OCI-LY7 (cell line): ENCODE results near the gene TEDC1. TPM values are rescaled to one million over a fixed set of nuclear protein-coding genes. Genes with fewer than 3 reads are reported as not detected.

Source experiments
- BruUV-seq: library from RNA; stranded (reverse); fragments of 400-500 nt; replicated peaks from 2 replicates; lab custom pipeline; 2021; lab: Mats Ljungman, UMichigan
- CTCF ChIA-PET: fragments of 300-600 bp; sonication (Branson Sonifier 250); formaldehyde crosslinking; loops from one replicate; lab custom pipeline; 2022; ENCODE audit warnings: antibody characterized with exemption; ENCODE audit not compliant: unreplicated experiment; lab: Charles Lee
- POLR2A ChIA-PET: fragments of 300-600 bp; sonication (Branson Sonifier 250); formaldehyde crosslinking; loops from one replicate; lab custom pipeline; 2022; ENCODE audit warnings: antibody characterized with exemption; lab: Charles Lee
- DNase-seq: peaks from one replicate; pipeline ENCODE4 v3.0.0-alpha.2; 2015; ENCODE audit warnings: low spot score
- H2AFZ ChIP-seq: fragments of 200-600 bp; sonication (generic), shearing (Covaris generic); 2 replicates; pipeline ENCODE4 v1.6.1; 2014; ENCODE audit warnings: mild to moderate bottlenecking, antibody characterized with exemption, low read length, moderate library complexity
- H3K27ac ChIP-seq: fragments of 200-600 bp; sonication (generic); 2 replicates; pipeline ENCODE4 v1.5.1; 2014; ENCODE audit warnings: mixed run types, low read depth, mild to moderate bottlenecking, moderate library complexity, low read length, inconsistent platforms; ENCODE audit not compliant: poor library complexity, severe bottlenecking
- H3K36me3 ChIP-seq: fragments of 200-600 bp; sonication (generic); 2 replicates; pipeline ENCODE4 v1.6.1; 2014; ENCODE audit warnings: mild to moderate bottlenecking, antibody characterized with exemption, low read length, moderate library complexity, mixed read lengths; ENCODE audit not compliant: insufficient read depth
- H3K4me1 ChIP-seq: fragments of 200-600 bp; sonication (generic); 2 replicates; pipeline ENCODE4 v1.5.1; 2014; ENCODE audit warnings: mild to moderate bottlenecking, low read length; ENCODE audit not compliant: insufficient read depth, poor library complexity, severe bottlenecking
- H3K4me2 ChIP-seq: fragments of 200-600 bp; sonication (generic); 2 replicates; pipeline ENCODE4 v1.6.1; 2014; ENCODE audit warnings: mild to moderate bottlenecking, low read length
- H3K4me3 ChIP-seq: fragments of 200-600 bp; sonication (generic); 2 replicates; pipeline ENCODE4 v1.5.1; 2014; ENCODE audit warnings: mild to moderate bottlenecking, low read depth, low read length; ENCODE audit not compliant: poor library complexity, severe bottlenecking
- H3K79me2 ChIP-seq: fragments of 200-600 bp; sonication (generic); 2 replicates; pipeline ENCODE4 v1.6.1; 2016; ENCODE audit warnings: low read depth, mild to moderate bottlenecking, low read length, moderate library complexity, mixed read lengths; ENCODE audit not compliant: insufficient read depth
- H3K9me2 ChIP-seq: fragments of 200-600 bp; sonication (generic); 2 replicates; pipeline ENCODE4 v1.6.1; 2016; ENCODE audit warnings: mild to moderate bottlenecking, low read length, mixed read lengths; ENCODE audit not compliant: insufficient read depth
- H3K9me3 ChIP-seq: fragments of 200-600 bp; sonication (generic); 2 replicates; pipeline ENCODE4 v1.6.1; 2014; ENCODE audit warnings: mild to moderate bottlenecking, mixed run types, low read length, mixed read lengths
- H4K20me1 ChIP-seq: fragments of 200-600 bp; sonication (generic); 2 replicates; pipeline ENCODE4 v1.6.1; 2014; ENCODE audit warnings: mild to moderate bottlenecking, antibody characterized with exemption, low read length, moderate library complexity, mixed read lengths; ENCODE audit not compliant: insufficient read depth
- EZH2phosphoT487 ChIP-seq: fragments of 200-600 bp; sonication (generic); IDR thresholded peaks from 2 replicates; pipeline ENCODE4 v1.6.1; 2018; ENCODE audit warnings: low read depth, borderline replicate concordance, mild to moderate bottlenecking, mixed run types, antibody characterized with exemption, low read length, moderate library complexity, mixed read lengths
- intact Hi-C: fragments of 100-400 bp; cut with micrococcal nuclease; formaldehyde crosslinking; loops from one replicate; pipeline ENCODE4 v1.10.0; 2022; ENCODE audit not compliant: unreplicated experiment
- total RNA-seq, 2 experiments: library from RNA; depleted of rRNA in 1 of 2; stranded (reverse); fragments of >200 nt in 1 of 2; shearing (Covaris generic) in 1 of 2; gene quantifications; 2 replicates each; pipeline ENCODE4 v1.2.3, GENCODE V29; 2014 to 2022
- TF ChIP-seq, protein P1 (sequence below): fragments of 200-600 bp; sonication (generic); conservative IDR thresholded peaks from 2 replicates; pipeline ENCODE4 v1.5.1; 2014; ENCODE audit warnings: mild to moderate bottlenecking, antibody characterized with exemption, low read length, moderate library complexity, mixed read lengths

Gene TEDC1
- total RNA-seq, 2 experiments from 2014 or later: 53.2 to 55.8 TPM

DNA sequence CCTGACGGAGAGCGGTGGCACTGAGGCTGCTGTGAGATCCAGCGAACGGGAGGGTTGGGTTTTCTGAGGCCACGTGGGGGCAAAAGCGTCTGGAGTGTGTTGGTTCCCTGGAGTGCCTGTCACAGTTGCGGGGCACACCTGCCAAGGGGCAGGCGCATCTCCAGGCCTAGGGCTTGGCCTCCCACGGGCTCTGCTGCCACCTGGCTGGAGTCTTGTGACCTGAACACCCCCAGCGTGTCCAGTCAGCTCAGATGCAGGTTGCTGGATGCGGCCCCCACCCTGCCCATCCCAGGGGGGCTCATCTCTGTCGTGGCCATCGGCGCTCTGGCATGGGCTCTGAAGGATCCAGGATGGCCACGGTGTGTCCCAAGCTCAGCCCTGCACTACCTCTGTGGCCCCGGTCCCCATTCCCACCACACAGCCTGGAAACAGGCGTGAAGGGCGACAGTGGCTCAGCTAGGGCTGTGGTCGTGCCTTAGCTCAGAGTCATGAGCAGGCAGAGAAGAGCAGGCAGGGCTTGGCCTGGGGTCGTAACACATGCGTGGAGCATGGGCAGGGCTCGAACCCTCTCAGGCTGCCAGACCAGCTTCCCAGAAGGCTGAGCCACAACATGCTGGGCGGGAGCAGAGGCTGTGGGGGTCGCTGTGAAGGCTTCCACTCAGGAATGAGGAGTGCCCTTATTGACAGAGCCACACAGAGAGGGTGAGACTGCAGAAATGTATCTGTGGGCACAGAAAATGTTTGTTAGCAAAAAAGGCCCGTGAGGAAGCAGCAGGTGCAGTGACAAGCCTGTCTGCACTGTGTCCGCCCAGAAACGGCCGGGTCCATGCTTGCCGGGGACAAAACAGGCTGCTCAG is 40.0 kb upstream of the TEDC1 start:
- BruUV-seq: no TSS peak
- H3K9me2 ChIP-seq: no peaks in the 10 kb centered on the region
- ChIA-PET POLR2A (no interaction called here), CTCF (no interaction called here)
- no peak overlapping the region for H3K27ac ChIP-seq
- H3K79me2 ChIP-seq: no peaks in the 10 kb centered on the region
- no peak overlapping the region for H3K4me3 ChIP-seq
- H3K4me1 ChIP-seq: no peaks in the 10 kb centered on the region
- TF ChIP-seq, protein P1, sequence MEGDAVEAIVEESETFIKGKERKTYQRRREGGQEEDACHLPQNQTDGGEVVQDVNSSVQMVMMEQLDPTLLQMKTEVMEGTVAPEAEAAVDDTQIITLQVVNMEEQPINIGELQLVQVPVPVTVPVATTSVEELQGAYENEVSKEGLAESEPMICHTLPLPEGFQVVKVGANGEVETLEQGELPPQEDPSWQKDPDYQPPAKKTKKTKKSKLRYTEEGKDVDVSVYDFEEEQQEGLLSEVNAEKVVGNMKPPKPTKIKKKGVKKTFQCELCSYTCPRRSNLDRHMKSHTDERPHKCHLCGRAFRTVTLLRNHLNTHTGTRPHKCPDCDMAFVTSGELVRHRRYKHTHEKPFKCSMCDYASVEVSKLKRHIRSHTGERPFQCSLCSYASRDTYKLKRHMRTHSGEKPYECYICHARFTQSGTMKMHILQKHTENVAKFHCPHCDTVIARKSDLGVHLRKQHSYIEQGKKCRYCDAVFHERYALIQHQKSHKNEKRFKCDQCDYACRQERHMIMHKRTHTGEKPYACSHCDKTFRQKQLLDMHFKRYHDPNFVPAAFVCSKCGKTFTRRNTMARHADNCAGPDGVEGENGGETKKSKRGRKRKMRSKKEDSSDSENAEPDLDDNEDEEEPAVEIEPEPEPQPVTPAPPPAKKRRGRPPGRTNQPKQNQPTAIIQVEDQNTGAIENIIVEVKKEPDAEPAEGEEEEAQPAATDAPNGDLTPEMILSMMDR: no peak
- no peak for TF ChIP-seq EZH2phosphoT487
- DNase-seq: no peak
- H3K4me2 ChIP-seq: no peak overlapping the region
- H4K20me1 ChIP-seq: no peaks in the 10 kb centered on the region
- H3K9me3 ChIP-seq: no peaks in the 10 kb centered on the region
- intact Hi-C loops: no loop called here
- peaks cover 57% of the 10 kb centered on the region for H3K36me3 ChIP-seq
- H2AFZ ChIP-seq: no peak overlapping the region

DNA sequence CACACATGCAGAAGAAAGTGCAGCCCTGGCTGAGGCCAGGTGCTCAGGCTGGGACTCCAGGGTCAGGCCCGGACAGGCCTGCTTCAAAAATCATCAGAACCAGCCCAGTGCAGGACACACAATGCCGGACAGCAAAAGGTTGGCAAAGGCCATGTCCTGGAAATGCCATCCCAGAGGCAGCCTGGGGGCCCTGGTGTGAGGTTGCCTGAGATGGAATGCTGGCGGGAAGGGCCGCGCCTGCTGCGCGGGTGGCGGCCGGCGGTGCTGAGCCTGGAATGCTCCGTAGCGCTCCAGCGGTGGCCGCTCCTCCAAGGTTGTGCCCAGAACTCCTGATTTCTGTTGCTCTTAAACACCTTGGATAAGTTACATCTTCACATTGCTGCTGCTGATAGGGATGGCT is 38.1 kb upstream of the TEDC1 start:
- Histone ChIP-seq H3K4me1 (no peaks in the 10 kb centered on the region), H3K9me3 (no peaks in the 10 kb centered on the region), H2AFZ (no peak overlapping the region), H3K4me2 (no peak overlapping the region), H3K27ac (no peak overlapping the region), H3K79me2 (no peaks in the 10 kb centered on the region), H3K9me2 (no peaks in the 10 kb centered on the region), H3K4me3 (no peak overlapping the region), H3K36me3 (peaks cover 67% of the 10 kb centered on the region), H4K20me1 (no peaks in the 10 kb centered on the region)
- ChIA-PET POLR2A (no interaction called here), CTCF (no interaction called here)
- no peak for TF ChIP-seq EZH2phosphoT487
- TF ChIP-seq, protein P1: no peak
- DNase-seq: no peak
- intact Hi-C loops: no loop called here
- no TSS peak for BruUV-seq

DNA sequence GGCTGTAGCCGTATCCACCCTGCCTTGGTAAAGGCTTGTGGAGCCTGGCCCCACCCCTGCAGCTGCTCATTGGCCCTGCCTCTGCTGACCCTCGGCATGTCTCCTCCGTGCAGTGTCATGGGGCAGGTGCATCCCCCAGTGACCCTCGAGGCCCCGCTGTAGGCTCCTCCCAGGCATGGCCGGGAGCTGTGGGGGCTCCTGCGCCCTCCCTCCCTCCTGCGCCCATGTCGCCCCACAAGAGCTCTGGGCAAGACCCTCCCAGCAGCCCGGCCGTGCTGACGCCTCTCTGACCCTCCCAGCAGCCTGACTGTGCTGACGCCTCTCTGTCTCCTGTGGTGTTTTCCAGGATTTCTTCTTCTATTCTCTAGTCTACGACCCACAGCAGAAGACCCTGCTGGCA is 37.2 kb upstream of the TEDC1 start:
- H4K20me1 ChIP-seq: no peaks in the 10 kb centered on the region
- H3K27ac ChIP-seq: no peak overlapping the region
- no peak for TF ChIP-seq EZH2phosphoT487
- TF ChIP-seq, protein P1: no peak
- H3K9me3 ChIP-seq: no peaks in the 10 kb centered on the region
- no peaks in the 10 kb centered on the region for H3K9me2 ChIP-seq
- no peak overlapping the region for H2AFZ ChIP-seq
- no peak overlapping the region for H3K4me2 ChIP-seq
- no peak overlapping the region for H3K4me3 ChIP-seq
- ChIA-PET CTCF (no interaction called here), POLR2A (no interaction called here)
- no TSS peak for BruUV-seq
- DNase-seq: no peak
- peaks cover 67% of the 10 kb centered on the region for H3K36me3 ChIP-seq
- H3K4me1 ChIP-seq: no peaks in the 10 kb centered on the region
- intact Hi-C loops: no loop called here
- no peaks in the 10 kb centered on the region for H3K79me2 ChIP-seq
